ENCODE data around the gene AFM.

- TF ChIP-seq CTCF (IDR thresholded peaks at IDR 0.05) (no peak), POLR2AphosphoS5 (IDR thresholded peaks at IDR 0.05; ENCODE audit: insufficient read depth in 1 of 2, low read depth in 1 of 2) (no peak), POLR2A (IDR thresholded peaks at IDR 0.05) (no peak)
Observed at GRCh38 chr4:73487233-73487632, 5.7 kb downstream of the AFM start.
